ENCODE data around the gene TMEM222.

- TF ChIP-seq CTCF (IDR thresholded peaks at IDR 0.05 in 2 of 3, conservative IDR thresholded peaks at IDR 0.05 in 1 of 3; ENCODE audit: control insufficient read depth in 2 of 3, extremely low read depth in 1 of 3, insufficient read depth in 1 of 3, low read depth in 3 of 3, low read length in 3 of 3) = no peak
- TF ChIP-seq, protein P1, sequence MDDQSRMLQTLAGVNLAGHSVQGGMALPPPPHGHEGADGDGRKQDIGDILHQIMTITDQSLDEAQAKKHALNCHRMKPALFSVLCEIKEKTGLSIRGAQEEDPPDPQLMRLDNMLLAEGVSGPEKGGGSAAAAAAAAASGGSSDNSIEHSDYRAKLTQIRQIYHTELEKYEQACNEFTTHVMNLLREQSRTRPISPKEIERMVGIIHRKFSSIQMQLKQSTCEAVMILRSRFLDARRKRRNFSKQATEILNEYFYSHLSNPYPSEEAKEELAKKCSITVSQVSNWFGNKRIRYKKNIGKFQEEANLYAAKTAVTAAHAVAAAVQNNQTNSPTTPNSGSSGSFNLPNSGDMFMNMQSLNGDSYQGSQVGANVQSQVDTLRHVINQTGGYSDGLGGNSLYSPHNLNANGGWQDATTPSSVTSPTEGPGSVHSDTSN (IDR thresholded peaks at IDR 0.05; ENCODE audit: insufficient replicate concordance, low read depth, low read length) = no peak
- TF ChIP-seq TAF1 (IDR thresholded peaks at IDR 0.05; ENCODE audit: borderline replicate concordance, low read depth, low read length) = no peak
- no peak for TF ChIP-seq ZNF274 (IDR thresholded peaks at IDR 0.05; ENCODE audit: insufficient read depth, insufficient read length)
- TF ChIP-seq MTA3 (IDR thresholded peaks at IDR 0.05; ENCODE audit: borderline replicate concordance, low read length) = no peak
Measured at GRCh38 chr1:27306071-27306470, 15.9 kb upstream of the TMEM222 start.

Measured in GM12878 (cell line).